GM19467 (cell line): Measurements from ENCODE around the gene NT5E.
"Not testable (repeated sequence)": the region's sequence is repeated elsewhere in the genome, so short reads cannot be mapped to it uniquely, and the experiment has no call there.

Experiments
- ATAC-seq: cut with Tn5 transposase; IDR thresholded peaks from one replicate; pipeline ENCODE4 v1.9.1; 2021; ENCODE audit warnings: mild to moderate bottlenecking, moderate library complexity; ENCODE audit not compliant: unreplicated experiment

Gene NT5E

GRCh38 chr6:85449818-85450759, at the start of gene NT5E:
NT5E (plus strand) TSS chr6:85450083; CDS start chr6:85450140, 57 bp downstream.
- peak; percentile 85 for ATAC-seq

GRCh38 chr6:85400331-85400730, 49.6 kb upstream of the NT5E start:
- ATAC-seq: no peak

- ATAC-seq: no peak
Measured at GRCh38 chr6:85401186-85402021, 48.5 kb upstream of the NT5E start.

- no peak for ATAC-seq
Measured at GRCh38 chr6:85402071-85402470, 47.8 kb upstream of the NT5E start.

- ATAC-seq: no peak
Measured at GRCh38 chr6:85402922-85403321, 47.0 kb upstream of the NT5E start.

GRCh38 chr6:85403331-85404015, 46.4 kb upstream of the NT5E start:
- no peak for ATAC-seq

GRCh38 chr6:85404016-85404563, 45.8 kb upstream of the NT5E start:
- not testable (repeated sequence) for ATAC-seq

- ATAC-seq: peak; percentile 19
Measured at GRCh38 chr6:85404564-85405174, 45.2 kb upstream of the NT5E start.

GRCh38 chr6:85405175-85405852, 44.6 kb upstream of the NT5E start:
- ATAC-seq: peak; percentile 66

DNA sequence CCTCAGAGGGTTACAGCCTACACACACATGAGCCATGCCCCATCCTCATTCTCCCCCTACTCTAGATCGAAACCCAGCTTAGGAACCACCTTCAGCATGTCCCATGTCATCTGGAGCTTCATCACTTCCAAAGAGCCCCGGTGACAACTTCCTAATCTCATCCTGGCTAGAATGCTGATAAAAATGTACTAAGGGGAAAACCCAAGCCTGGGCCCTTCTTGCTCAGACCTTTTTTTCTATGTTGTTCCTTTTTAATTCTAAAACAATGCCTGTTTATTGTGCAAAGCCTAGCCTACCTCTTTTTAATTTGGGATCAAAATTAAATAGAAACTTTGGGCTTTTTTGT, 44.1 kb upstream of the NT5E start:
- no peak for ATAC-seq

DNA sequence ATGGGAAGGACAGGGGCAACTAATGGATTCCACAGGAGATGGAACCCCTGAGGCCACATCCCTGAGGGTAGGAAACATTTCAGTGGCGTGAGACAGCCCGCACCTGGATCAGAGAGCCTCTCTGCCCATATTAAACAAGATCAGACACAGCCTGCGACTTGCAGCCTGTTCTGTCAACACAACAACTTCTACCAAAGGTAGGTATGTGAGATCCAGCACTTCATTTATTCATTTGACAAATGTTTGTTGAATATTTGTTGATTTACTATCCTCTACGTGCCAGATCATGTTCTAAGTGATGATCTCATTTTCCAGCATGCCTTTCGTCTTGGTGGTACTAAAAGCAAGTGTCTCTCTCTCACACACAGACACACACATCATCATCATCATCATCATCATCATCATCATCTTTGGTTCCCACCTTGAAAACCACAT, 43.2 kb upstream of the NT5E start:
- ATAC-seq: no peak

DNA sequence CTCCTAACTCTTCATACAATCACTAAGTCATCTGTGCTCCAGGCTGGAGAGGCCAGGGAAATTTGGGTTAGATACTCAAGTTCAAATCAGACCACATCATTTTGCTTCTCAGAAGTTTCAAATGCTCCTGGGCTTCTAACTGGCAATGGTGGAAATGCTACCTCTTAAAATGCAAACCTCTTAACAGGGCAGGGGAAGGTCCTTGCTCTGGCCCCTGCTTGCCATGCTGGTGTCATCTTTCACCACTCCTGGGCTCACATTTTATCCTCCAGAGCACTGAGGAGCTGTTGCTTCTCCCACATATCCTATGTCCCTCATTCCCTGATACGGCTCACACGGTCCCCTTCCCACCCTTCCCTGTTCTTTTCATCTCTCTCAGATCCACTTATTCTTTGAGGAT, 41.8 kb upstream of the NT5E start:
- no peak for ATAC-seq

GRCh38 chr6:85412911-85413430, 36.9 kb upstream of the NT5E start:
- ATAC-seq: no peak

GRCh38 chr6:85416049-85416448, 33.8 kb upstream of the NT5E start:
- no peak for ATAC-seq

DNA sequence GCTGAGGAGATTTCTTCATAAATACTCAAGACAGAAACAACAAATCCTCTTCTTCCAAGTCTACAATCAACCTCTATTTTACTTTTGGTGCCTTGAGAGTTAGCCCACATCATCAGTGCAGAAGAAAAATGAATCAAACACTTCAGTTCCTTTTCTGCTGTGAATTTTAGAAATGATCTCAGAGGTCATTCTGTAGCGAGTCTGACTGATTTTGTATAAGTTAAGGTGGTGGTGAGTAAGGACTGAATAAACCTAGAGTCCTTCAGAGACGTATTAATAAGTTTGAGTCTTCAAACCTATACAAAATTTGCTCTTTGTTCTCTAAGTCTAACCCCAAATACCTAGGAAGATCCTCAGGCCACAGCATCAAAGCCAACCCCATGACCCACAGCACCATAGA, 33.1 kb upstream of the NT5E start:
- ATAC-seq: no peak

- ATAC-seq: no peak
Measured at GRCh38 chr6:85417336-85417735, 32.5 kb upstream of the NT5E start.

- ATAC-seq: no peak
Measured at GRCh38 chr6:85418059-85418458, 31.8 kb upstream of the NT5E start.

DNA sequence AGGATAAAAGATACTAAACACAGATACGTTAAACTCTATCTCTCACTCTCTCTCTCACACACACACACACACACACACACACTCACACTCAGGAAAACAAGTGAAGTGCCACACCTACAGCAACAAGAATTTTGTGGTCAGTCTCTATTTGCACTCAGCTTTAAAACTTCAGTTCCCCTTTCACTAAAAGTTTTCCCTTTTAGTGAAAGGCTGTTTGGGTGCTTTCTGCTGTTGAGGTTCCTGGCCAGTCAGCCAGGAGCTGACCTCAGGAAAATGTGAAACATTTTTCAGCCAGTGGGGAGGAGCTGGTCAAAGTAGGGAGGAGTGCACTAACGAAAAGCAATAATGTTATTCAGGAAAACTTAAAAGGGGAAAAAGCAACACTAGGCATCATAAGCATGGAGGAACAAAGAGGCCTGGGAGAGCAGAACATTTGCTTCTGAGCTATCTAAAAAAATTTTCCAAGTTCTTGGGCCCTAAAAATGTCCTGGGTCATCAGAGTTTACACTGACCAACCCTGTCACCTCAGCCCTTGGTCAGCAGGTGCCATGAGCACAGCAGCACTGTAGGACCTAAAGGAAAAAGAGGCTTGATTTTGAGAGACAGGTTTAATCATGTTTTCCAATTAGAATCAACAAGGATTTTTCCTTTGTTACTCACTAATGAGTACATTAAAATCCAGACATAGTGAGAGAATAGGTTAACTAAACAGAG, 30.7 kb upstream of the NT5E start:
- ATAC-seq: peak; percentile 73

- no peak for ATAC-seq
Measured at GRCh38 chr6:85420551-85420950, 29.3 kb upstream of the NT5E start.
